HepG2 (cell line): ENCODE measurements around the gene PIK3CG. TPM values are rescaled to one million over a fixed set of nuclear protein-coding genes. Genes with fewer than 3 reads are reported as not detected.

ENCODE experiments used
- ATAC-seq: fragments of 200-7000 bp; cut with Tn5 transposase; 3 replicates; pipeline ENCODE4 v1.9.1; 2020; ENCODE audit warnings: mild to moderate bottlenecking, moderate library complexity
- BruUV-seq: library from RNA; stranded (reverse); fragments of 400-500 nt; replicated peaks from 2 replicates; lab custom pipeline; 2021; lab: Mats Ljungman, UMichigan
- CTCF ChIA-PET: fragments of 300-600 bp; formaldehyde crosslinking; extraction: SDS; loops from one replicate; lab custom pipeline; 2021; ENCODE audit warnings: low total read pairs, inconsistent platforms, low intra/inter-chr PET ratio; lab: Yijun Ruan, JAX
- POLR2A ChIA-PET: fragments of 350-600 bp; sonication (Branson Sonifier 250); formaldehyde crosslinking; loops from one replicate; lab custom pipeline; 2020; ENCODE audit warnings: antibody characterized with exemption, inconsistent platforms; lab: Yijun Ruan, JAX
- DNase-seq: peaks from one replicate; pipeline ENCODE4 v3.0.0-alpha.2; 2015; ENCODE audit warnings: low spot score
- FAIRE-seq: peaks from 3 replicates; lab custom pipeline; 2011; peaks lifted over from hg19 to GRCh38; lab: Jason Lieb, UNC
- H2AFZ ChIP-seq: one replicate; pipeline ENCODE4 v1.6.1; 2011; ENCODE audit warnings: low read length, inconsistent platforms
- H3K27ac ChIP-seq: fragments of 300-600 bp; 3 replicates; pipeline ENCODE4 v1.8.0; 2011; ENCODE audit warnings: mixed run types, mild to moderate bottlenecking, mixed read lengths, low read length, inconsistent platforms; ENCODE audit not compliant: insufficient read depth; ENCODE audit errors: extremely low read length
- H3K27me3 ChIP-seq, 2 experiments: fragments of 200-600 bp in 1 of 2; 2 replicates in 1 of 2; 3 replicates in 1 of 2; pipeline versions ENCODE4 v1.6.0 to v1.8.0; 2011; ENCODE audit warnings: low read length in 2 of 2, mild to moderate bottlenecking in 2 of 2, moderate library complexity in 2 of 2, inconsistent platforms in 1 of 2; ENCODE audit not compliant: insufficient read depth in 2 of 2, control insufficient read depth in 1 of 2
- H3K36me3 ChIP-seq, 2 experiments: fragments of 200-600 bp in 1 of 2; replicated peaks in 1 of 2; 2 replicates in 1 of 2; 3 replicates in 1 of 2; pipeline versions ENCODE4 v1.5.1 to v1.8.0; 2011; ENCODE audit warnings: low read length in 2 of 2, inconsistent platforms in 1 of 2; ENCODE audit not compliant: insufficient read depth in 2 of 2, control insufficient read depth in 1 of 2
- H3K4me1 ChIP-seq: 2 replicates; pipeline ENCODE4 v1.5.1; 2012; ENCODE audit warnings: low read length, inconsistent platforms; ENCODE audit not compliant: insufficient read depth
- H3K4me2 ChIP-seq: 2 replicates; pipeline ENCODE4 v1.6.0; 2011; ENCODE audit warnings: low read depth, low read length, inconsistent platforms
- H3K4me3 ChIP-seq, 3 experiments: fragments of 200-600 bp in 1 of 3; sonication (generic), shearing (Covaris generic) in 1 of 3; replicated peaks in 1 of 3; 2 replicates each; pipeline ENCODE4 v1.5.1; 2011 to 2016; ENCODE audit warnings: low read length in 3 of 3, inconsistent platforms in 2 of 3, low read depth in 2 of 3, mild to moderate bottlenecking in 2 of 3, control low read depth in 1 of 3, mixed read lengths in 1 of 3; ENCODE audit not compliant: insufficient read depth in 1 of 3
- H3K79me2 ChIP-seq: one replicate; pipeline ENCODE4 v1.6.1; 2011; ENCODE audit warnings: low read length, inconsistent platforms; ENCODE audit not compliant: insufficient read depth
- H3K9ac ChIP-seq: 2 replicates; pipeline ENCODE4 v1.6.0; 2011; ENCODE audit warnings: mild to moderate bottlenecking, low read depth, low read length, inconsistent platforms; ENCODE audit not compliant: insufficient read depth
- H3K9me3 ChIP-seq: 2 replicates; pipeline ENCODE4 v1.5.1; 2012; ENCODE audit warnings: mild to moderate bottlenecking, low read length
- H4K20me1 ChIP-seq: 2 replicates; pipeline ENCODE4 v1.6.0; 2011; ENCODE audit warnings: inconsistent platforms, mild to moderate bottlenecking, low read length, moderate library complexity; ENCODE audit not compliant: insufficient read depth
- ARID2 ChIP-seq: sonication (generic); formaldehyde crosslinking; IDR thresholded peaks from 2 replicates; pipeline ENCODE4 v1.8.1; 2022; ENCODE audit warnings: mild to moderate bottlenecking, missing genetic modification reagents, borderline replicate concordance
- NCOA2 ChIP-seq: sonication (generic); formaldehyde crosslinking; IDR thresholded peaks from 2 replicates; pipeline ENCODE4 v1.8.0; 2022; ENCODE audit warnings: inconsistent platforms
- POLR2AphosphoS2 ChIP-seq: IDR thresholded peaks from 2 replicates; pipeline ENCODE4 v1.6.1; 2011; ENCODE audit warnings: low read depth, low read length, improper control_type of control experiment
- SIX4 ChIP-seq: sonication (generic); formaldehyde crosslinking; IDR thresholded peaks from 2 replicates; pipeline ENCODE4 v1.4.0; 2020; ENCODE audit warnings: missing genetic modification reagents
- TEAD3 ChIP-seq: optimal IDR thresholded peaks from 2 replicates; pipeline ENCODE3; 2016; ENCODE audit warnings: borderline replicate concordance
- ZNF761 ChIP-seq: sonication (generic); formaldehyde crosslinking; conservative IDR thresholded peaks from 2 replicates; pipeline ENCODE4 v1.4.0; 2020; ENCODE audit warnings: mild to moderate bottlenecking, missing genetic modification reagents
- ZNF878 ChIP-seq: sonication (generic); formaldehyde crosslinking; IDR thresholded peaks from 2 replicates; pipeline ENCODE4 v1.8.1; 2023; ENCODE audit warnings: mild to moderate bottlenecking, missing genetic modification reagents, moderate library complexity
- WGBS: methylation state at CpG from one replicate; pipeline ENCODE4 v1.1.6; 2017; ENCODE audit warnings: low lambda C conversion rate; 5-methylcytosine and 5-hydroxymethylcytosine counted together
- in situ Hi-C: cut with HindIII; loops from 2 replicates; pipeline ENCODE4 v1.10.0; 2017; ENCODE audit warnings: low pct_unique_long_range_greater_than_20kb; ENCODE audit not compliant: extremely low pct_ligation_motif_present
- intact Hi-C: fragments of 100-400 bp; cut with micrococcal nuclease; formaldehyde crosslinking; loops from one replicate; pipeline ENCODE4 v1.10.0; 2022; ENCODE audit not compliant: unreplicated experiment
- polyA plus RNA-seq, 8 experiments: library from polyadenylated mRNA; depleted of rRNA in 3 of 8; stranded (reverse) in 7 of 8; unstranded in 1 of 8; fragments of >200 nt; fragmentation: Illumina TruSeq in 4 of 8; extraction: Trizol in 4 of 8; gene quantifications; 2 replicates each; pipeline versions ENCODE4 v1.2.1 to v1.2.3, GENCODE V29; 2011 to 2016; ENCODE audit warnings: low read depth in 4 of 8, missing spikeins in 1 of 8, mixed read lengths in 1 of 8; ENCODE audit not compliant: insufficient read depth in 1 of 8
- total RNA-seq, 5 experiments: library from RNA; depleted of rRNA; stranded (reverse); fragments of >200 nt; fragmentation: Illumina TruSeq; extraction: Trizol; gene quantifications; 2 replicates each; pipeline ENCODE4 v1.2.3, GENCODE V29; 2016; ENCODE audit warnings: low read depth in 1 of 5
- TF ChIP-seq, protein P1 (sequence below): IDR thresholded peaks from 2 replicates; pipeline ENCODE4 v1.6.1; 2016; ENCODE audit warnings: low read depth, borderline replicate concordance
- TF ChIP-seq, protein P2 (sequence below): sonication (generic); formaldehyde crosslinking; IDR thresholded peaks from 2 replicates; pipeline ENCODE4 v1.9.0; 2021; ENCODE audit warnings: missing genetic modification reagents, borderline replicate concordance
- TF ChIP-seq, protein P3 (sequence below): sonication (generic); formaldehyde crosslinking; IDR thresholded peaks from 2 replicates; pipeline ENCODE4 v1.5.0; 2020; ENCODE audit warnings: missing genetic modification reagents, mild to moderate bottlenecking, borderline replicate concordance
- TF ChIP-seq, protein P4 (sequence below): sonication (generic); formaldehyde crosslinking; IDR thresholded peaks from 2 replicates; pipeline ENCODE4 v1.4.0; 2020; ENCODE audit warnings: mild to moderate bottlenecking, low read depth, missing genetic modification reagents
- TF ChIP-seq, protein P5 (sequence below): sonication (generic); formaldehyde crosslinking; IDR thresholded peaks from 2 replicates; pipeline ENCODE4 v1.9.0; 2022; ENCODE audit warnings: missing genetic modification reagents, mild to moderate bottlenecking, borderline replicate concordance
- TF ChIP-seq, protein P6 (sequence below): sonication (generic); formaldehyde crosslinking; IDR thresholded peaks from 2 replicates; pipeline ENCODE4 v1.5.1; 2020; ENCODE audit warnings: mild to moderate bottlenecking, missing genetic modification reagents, borderline replicate concordance
- TF ChIP-seq, protein P7 (sequence below): sonication (generic); formaldehyde crosslinking; IDR thresholded peaks from 2 replicates; pipeline ENCODE4 v1.5.1; 2020; ENCODE audit warnings: missing genetic modification reagents, mild to moderate bottlenecking, borderline replicate concordance

The PIK3CG gene
- total and polyA plus RNA-seq, 2 of the 13 experiments (the other 11 are each of a cell fraction or from before 2014, with no cell fraction given), result not detected

DNA sequence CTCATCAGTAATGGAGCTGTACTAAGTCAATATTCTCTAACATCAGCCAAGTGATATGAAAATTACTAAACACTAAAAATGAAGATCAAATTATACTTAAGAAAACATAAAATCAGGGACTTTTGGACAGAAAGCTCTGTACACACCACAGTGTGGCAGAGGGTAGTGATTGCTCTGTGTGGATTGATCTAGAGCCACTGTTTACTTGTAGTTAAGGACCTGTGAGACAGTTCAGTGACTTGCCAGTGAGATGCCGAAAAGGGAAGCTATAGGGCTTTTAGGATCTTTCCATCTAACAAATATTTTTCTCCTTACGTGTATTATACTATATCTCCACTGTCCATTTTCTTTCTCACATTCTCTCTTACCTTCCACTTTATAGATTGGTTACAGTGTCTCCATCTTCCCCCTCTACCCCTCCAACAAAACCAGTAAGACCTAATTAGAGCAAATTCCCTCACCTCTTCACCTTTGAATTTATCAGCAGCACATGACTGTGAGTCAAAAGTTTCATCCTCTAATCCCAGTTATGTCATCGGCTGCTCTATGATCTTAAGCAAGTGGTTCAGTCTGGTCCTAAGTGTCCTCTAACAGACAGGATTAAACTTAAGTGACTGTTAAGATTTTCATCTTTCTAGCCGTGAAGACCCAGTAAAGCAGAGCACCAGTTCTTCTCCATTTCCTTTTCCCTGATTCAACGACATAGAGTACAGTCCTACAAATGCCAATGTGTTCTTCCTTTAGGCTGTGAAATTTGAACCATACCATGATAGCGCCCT lies 6.9 kb downstream of the PIK3CG start:
- Histone ChIP-seq H3K27me3 (no peaks in the 10 kb centered on the region), H3K36me3 (no peaks in the 10 kb centered on the region), H3K4me1 (no peaks in the 10 kb centered on the region), H2AFZ (no peak overlapping the region), H3K9ac (no peak overlapping the region), H3K9me3 (no peaks in the 10 kb centered on the region), H3K79me2 (no peaks in the 10 kb centered on the region), H3K27ac (no peak overlapping the region), H4K20me1 (no peaks in the 10 kb centered on the region), H3K4me2 (no peak overlapping the region), H3K4me3 (no peak overlapping the region)
- CTCF ChIA-PET, result no interaction called here
- in situ Hi-C loops (no loop called here), intact Hi-C loops (no loop called here)
- under 1% methylated on average over 6 of the region's 6 CpGs for WGBS
- ATAC-seq (no peak), DNase-seq (no peak), FAIRE-seq (no peak)
- BruUV-seq, result no TSS peak
- POLR2A ChIA-PET, result no interaction called here
- TF ChIP-seq POLR2AphosphoS2 (no peak), ARID2 (CRISPR knock-in tag) (no peak), TEAD3 (CRISPR knock-in tag) (no peak), ZNF878 (CRISPR knock-in tag) (no peak), SIX4 (CRISPR knock-in tag) (no peak), ZNF761 (CRISPR knock-in tag) (no peak), NCOA2 (CRISPR knock-in tag) (no peak)
- TF ChIP-seq, protein P1, sequence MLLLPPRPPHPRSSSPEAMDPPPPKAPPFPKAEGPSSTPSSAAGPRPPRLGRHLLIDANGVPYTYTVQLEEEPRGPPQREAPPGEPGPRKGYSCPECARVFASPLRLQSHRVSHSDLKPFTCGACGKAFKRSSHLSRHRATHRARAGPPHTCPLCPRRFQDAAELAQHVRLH, result no peak
- TF ChIP-seq, protein P2, sequence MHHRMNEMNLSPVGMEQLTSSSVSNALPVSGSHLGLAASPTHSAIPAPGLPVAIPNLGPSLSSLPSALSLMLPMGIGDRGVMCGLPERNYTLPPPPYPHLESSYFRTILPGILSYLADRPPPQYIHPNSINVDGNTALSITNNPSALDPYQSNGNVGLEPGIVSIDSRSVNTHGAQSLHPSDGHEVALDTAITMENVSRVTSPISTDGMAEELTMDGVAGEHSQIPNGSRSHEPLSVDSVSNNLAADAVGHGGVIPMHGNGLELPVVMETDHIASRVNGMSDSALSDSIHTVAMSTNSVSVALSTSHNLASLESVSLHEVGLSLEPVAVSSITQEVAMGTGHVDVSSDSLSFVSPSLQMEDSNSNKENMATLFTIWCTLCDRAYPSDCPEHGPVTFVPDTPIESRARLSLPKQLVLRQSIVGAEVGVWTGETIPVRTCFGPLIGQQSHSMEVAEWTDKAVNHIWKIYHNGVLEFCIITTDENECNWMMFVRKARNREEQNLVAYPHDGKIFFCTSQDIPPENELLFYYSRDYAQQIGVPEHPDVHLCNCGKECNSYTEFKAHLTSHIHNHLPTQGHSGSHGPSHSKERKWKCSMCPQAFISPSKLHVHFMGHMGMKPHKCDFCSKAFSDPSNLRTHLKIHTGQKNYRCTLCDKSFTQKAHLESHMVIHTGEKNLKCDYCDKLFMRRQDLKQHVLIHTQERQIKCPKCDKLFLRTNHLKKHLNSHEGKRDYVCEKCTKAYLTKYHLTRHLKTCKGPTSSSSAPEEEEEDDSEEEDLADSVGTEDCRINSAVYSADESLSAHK (CRISPR knock-in tag), result no peak
- TF ChIP-seq, protein P3, sequence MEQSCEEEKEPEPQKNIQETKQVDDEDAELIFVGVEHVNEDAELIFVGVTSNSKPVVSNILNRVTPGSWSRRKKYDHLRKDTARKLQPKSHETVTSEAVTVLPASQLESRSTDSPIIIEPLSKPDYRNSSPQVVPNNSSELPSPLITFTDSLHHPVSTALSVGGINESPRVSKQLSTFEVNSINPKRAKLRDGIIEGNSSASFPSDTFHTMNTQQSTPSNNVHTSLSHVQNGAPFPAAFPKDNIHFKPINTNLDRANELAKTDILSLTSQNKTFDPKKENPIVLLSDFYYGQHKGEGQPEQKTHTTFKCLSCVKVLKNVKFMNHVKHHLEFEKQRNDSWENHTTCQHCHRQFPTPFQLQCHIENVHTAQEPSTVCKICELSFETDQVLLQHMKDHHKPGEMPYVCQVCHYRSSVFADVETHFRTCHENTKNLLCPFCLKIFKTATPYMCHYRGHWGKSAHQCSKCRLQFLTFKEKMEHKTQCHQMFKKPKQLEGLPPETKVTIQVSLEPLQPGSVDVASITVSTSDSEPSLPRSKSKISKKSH (CRISPR knock-in tag), result no peak
- TF ChIP-seq, protein P4, sequence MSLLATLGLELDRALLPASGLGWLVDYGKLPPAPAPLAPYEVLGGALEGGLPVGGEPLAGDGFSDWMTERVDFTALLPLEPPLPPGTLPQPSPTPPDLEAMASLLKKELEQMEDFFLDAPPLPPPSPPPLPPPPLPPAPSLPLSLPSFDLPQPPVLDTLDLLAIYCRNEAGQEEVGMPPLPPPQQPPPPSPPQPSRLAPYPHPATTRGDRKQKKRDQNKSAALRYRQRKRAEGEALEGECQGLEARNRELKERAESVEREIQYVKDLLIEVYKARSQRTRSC, result no peak
- TF ChIP-seq, protein P5, sequence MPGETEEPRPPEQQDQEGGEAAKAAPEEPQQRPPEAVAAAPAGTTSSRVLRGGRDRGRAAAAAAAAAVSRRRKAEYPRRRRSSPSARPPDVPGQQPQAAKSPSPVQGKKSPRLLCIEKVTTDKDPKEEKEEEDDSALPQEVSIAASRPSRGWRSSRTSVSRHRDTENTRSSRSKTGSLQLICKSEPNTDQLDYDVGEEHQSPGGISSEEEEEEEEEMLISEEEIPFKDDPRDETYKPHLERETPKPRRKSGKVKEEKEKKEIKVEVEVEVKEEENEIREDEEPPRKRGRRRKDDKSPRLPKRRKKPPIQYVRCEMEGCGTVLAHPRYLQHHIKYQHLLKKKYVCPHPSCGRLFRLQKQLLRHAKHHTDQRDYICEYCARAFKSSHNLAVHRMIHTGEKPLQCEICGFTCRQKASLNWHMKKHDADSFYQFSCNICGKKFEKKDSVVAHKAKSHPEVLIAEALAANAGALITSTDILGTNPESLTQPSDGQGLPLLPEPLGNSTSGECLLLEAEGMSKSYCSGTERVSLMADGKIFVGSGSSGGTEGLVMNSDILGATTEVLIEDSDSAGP (CRISPR knock-in tag), result no peak
- TF ChIP-seq, protein P6, sequence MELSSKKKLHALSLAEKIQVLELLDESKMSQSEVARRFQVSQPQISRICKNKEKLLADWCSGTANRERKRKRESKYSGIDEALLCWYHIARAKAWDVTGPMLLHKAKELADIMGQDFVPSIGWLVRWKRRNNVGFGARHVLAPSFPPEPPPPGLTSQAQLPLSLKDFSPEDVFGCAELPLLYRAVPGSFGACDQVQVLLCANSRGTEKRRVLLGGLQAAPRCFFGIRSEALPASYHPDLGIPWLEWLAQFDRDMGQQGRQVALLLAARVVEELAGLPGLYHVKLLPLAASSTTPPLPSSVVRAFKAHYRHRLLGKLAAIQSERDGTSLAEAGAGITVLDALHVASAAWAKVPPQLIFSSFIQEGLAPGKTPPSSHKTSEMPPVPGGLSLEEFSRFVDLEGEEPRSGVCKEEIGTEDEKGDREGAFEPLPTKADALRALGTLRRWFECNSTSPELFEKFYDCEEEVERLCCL, result no peak
- TF ChIP-seq, protein P7, sequence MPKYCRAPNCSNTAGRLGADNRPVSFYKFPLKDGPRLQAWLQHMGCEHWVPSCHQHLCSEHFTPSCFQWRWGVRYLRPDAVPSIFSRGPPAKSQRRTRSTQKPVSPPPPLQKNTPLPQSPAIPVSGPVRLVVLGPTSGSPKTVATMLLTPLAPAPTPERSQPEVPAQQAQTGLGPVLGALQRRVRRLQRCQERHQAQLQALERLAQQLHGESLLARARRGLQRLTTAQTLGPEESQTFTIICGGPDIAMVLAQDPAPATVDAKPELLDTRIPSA (CRISPR knock-in tag), result no peak
